Endothelial cell of umbilical vein (primary cell): ENCODE data around the gene F5. TPM values are rescaled to one million over a fixed set of nuclear protein-coding genes. Genes with fewer than 3 reads are reported as not detected.

Experiments used
- BruUV-seq: library from RNA; stranded (reverse); fragments of 400-500 nt; replicated peaks from 2 replicates; lab custom pipeline; 2021; lab: Mats Ljungman, UMichigan
- CTCF ChIA-PET: fragments of 300-600, 350-600 bp; sonication (Branson Sonifier 250); formaldehyde crosslinking; loops from one replicate; lab custom pipeline; 2021; ENCODE audit warnings: antibody characterized with exemption, inconsistent platforms; lab: Charles Lee
- POLR2A ChIA-PET: fragments of 300-600, 350-600 bp; sonication (Branson Sonifier 250); formaldehyde crosslinking; loops from one replicate; lab custom pipeline; 2021; ENCODE audit warnings: antibody characterized with exemption, inconsistent platforms; lab: Charles Lee
- DNase-seq: peaks from one replicate; pipeline ENCODE4 v3.0.0-alpha.2; 2011; ENCODE audit warnings: low read depth, low spot score
- FAIRE-seq: peaks from 2 replicates; lab custom pipeline; 2011; peaks lifted over from hg19 to GRCh38; lab: Jason Lieb, UNC
- H2AFZ ChIP-seq: 2 replicates; pipeline ENCODE4 v1.6.0; 2012; ENCODE audit warnings: low read depth, low read length, control low read depth, inconsistent platforms
- H3K27ac ChIP-seq: 2 replicates; pipeline ENCODE4 v1.5.1; 2011; ENCODE audit warnings: low read depth, mild to moderate bottlenecking, control low read depth, low read length, moderate library complexity; ENCODE audit not compliant: insufficient read depth
- H3K27me3 ChIP-seq, 2 experiments: 2 replicates each; pipeline versions ENCODE4 v1.6.0 to v1.6.1; 2011; ENCODE audit warnings: low read length in 2 of 2, mixed read lengths in 1 of 2; ENCODE audit not compliant: control insufficient read depth in 2 of 2, insufficient read depth in 2 of 2
- H3K36me3 ChIP-seq, 2 experiments: 2 replicates in 1 of 2; 3 replicates in 1 of 2; pipeline ENCODE4 v1.5.1; 2011; ENCODE audit warnings: low read length in 2 of 2, mild to moderate bottlenecking in 1 of 2, moderate library complexity in 1 of 2; ENCODE audit not compliant: control insufficient read depth in 2 of 2, insufficient read depth in 2 of 2; ENCODE audit errors: extremely low read depth in 1 of 2
- H3K4me1 ChIP-seq: 3 replicates; pipeline ENCODE4 v1.5.1; 2011; ENCODE audit warnings: mild to moderate bottlenecking, low read length; ENCODE audit not compliant: control insufficient read depth, insufficient read depth; ENCODE audit errors: extremely low read depth
- H3K4me2 ChIP-seq: 2 replicates; pipeline ENCODE4 v1.6.1; 2011; ENCODE audit warnings: low read length, control low read depth, mixed read lengths; ENCODE audit not compliant: insufficient read depth
- H3K4me3 ChIP-seq, 3 experiments: fragments of 200-600 bp in 1 of 3; sonication (generic), shearing (Covaris generic) in 1 of 3; replicated peaks in 1 of 3; 2 replicates each; pipeline ENCODE4 v1.5.1; 2011 to 2016; ENCODE audit warnings: control low read depth in 3 of 3, low read length in 3 of 3, mild to moderate bottlenecking in 2 of 3, inconsistent platforms in 1 of 3, low read depth in 1 of 3, moderate library complexity in 1 of 3; ENCODE audit not compliant: insufficient read depth in 1 of 3
- H3K79me2 ChIP-seq: 2 replicates; pipeline ENCODE4 v1.6.0; 2012; ENCODE audit warnings: low read length, inconsistent platforms; ENCODE audit not compliant: control insufficient read depth, insufficient read depth
- H3K9ac ChIP-seq: replicated peaks from 2 replicates; pipeline ENCODE3; 2011; ENCODE audit warnings: low read length, control low read depth; ENCODE audit not compliant: insufficient read depth; ENCODE audit errors: extremely low read depth
- H3K9me1 ChIP-seq: replicated peaks from 3 replicates; pipeline ENCODE4 v1.6.0; 2011; ENCODE audit warnings: mild to moderate bottlenecking, low read length; ENCODE audit not compliant: control insufficient read depth, insufficient read depth; ENCODE audit errors: extremely low read depth
- H3K9me3 ChIP-seq: replicated peaks from 2 replicates; pipeline ENCODE4 v1.5.1; 2012; ENCODE audit warnings: low read length, inconsistent platforms; ENCODE audit not compliant: control insufficient read depth, insufficient read depth
- H4K20me1 ChIP-seq: replicated peaks from 2 replicates; pipeline ENCODE3; 2011; ENCODE audit warnings: mild to moderate bottlenecking, low read length; ENCODE audit not compliant: control insufficient read depth, insufficient read depth; ENCODE audit errors: extremely low read depth
- EZH2 ChIP-seq: IDR thresholded peaks from 2 replicates; pipeline ENCODE4 v1.6.1; 2012; ENCODE audit warnings: borderline replicate concordance, low read depth, mild to moderate bottlenecking, moderate library complexity, low read length, inconsistent platforms; ENCODE audit not compliant: severe bottlenecking
- FOS ChIP-seq: IDR thresholded peaks from 2 replicates; pipeline ENCODE4 v1.6.1; 2011; ENCODE audit warnings: mild to moderate bottlenecking, low read length, moderate library complexity, borderline replicate concordance; ENCODE audit not compliant: insufficient read depth
- GATA2 ChIP-seq: IDR thresholded peaks from 2 replicates; pipeline ENCODE4 v1.7.0; 2011; ENCODE audit warnings: low read depth, mild to moderate bottlenecking, moderate library complexity, mixed read lengths, low read length; ENCODE audit not compliant: insufficient read length, insufficient read depth
- JUN ChIP-seq: IDR thresholded peaks from 2 replicates; pipeline ENCODE4 v1.6.1; 2011; ENCODE audit warnings: borderline replicate concordance, low read depth; ENCODE audit not compliant: insufficient read length, insufficient read depth
- MYC ChIP-seq: IDR thresholded peaks from one replicate; pipeline ENCODE4 v1.6.1; 2011; ENCODE audit warnings: mild to moderate bottlenecking, low read depth, low read length
- POLR2A ChIP-seq: IDR thresholded peaks from 2 replicates; pipeline ENCODE4 v1.6.1; 2012; ENCODE audit warnings: low read depth, mild to moderate bottlenecking, control low read depth, low read length
- POLR2AphosphoS5 ChIP-seq: IDR thresholded peaks from 2 replicates; pipeline ENCODE4 v1.6.1; 2012; ENCODE audit warnings: low read depth, mild to moderate bottlenecking, control low read depth, low read length, moderate library complexity; ENCODE audit not compliant: insufficient read depth
- dilution Hi-C: fragments of 300-500 bp; cut with MboI; formaldehyde crosslinking; loops from one replicate; pipeline ENCODE4 v1.15.0; 2019; ENCODE audit warnings: low sequenced_read_pairs; ENCODE audit not compliant: extremely low pct_ligation_motif_present
- intact Hi-C: fragments of 100-400 bp; cut with micrococcal nuclease; formaldehyde crosslinking; loops from one replicate; pipeline ENCODE4 v1.10.0; 2022
- polyA plus RNA-seq, 4 experiments: library from polyadenylated mRNA; depleted of rRNA in 3 of 4; stranded (reverse) in 3 of 4; unstranded in 1 of 4; fragments of >200 nt; gene quantifications; 2 replicates each; pipeline versions ENCODE4 v1.2.1 to v1.2.3, GENCODE V29; 2011 to 2012; ENCODE audit warnings: missing spikeins in 1 of 4
- total RNA-seq: library from RNA; stranded (reverse); gene quantifications from 2 replicates; pipeline ENCODE4 v1.2.3, GENCODE V29; 2021
- TF ChIP-seq, protein P1 (sequence below), 2 donors: IDR thresholded peaks; 1 replicate in 1 of 2; 2 replicates in 1 of 2; pipeline ENCODE4 v1.5.1; 2011; ENCODE audit warnings: low read length in 2 of 2, mild to moderate bottlenecking in 2 of 2, moderate library complexity in 2 of 2, control low read depth in 1 of 2, inconsistent platforms in 1 of 2, low read depth in 1 of 2; ENCODE audit not compliant: insufficient read depth in 1 of 2; ENCODE audit errors: extremely low read depth in 1 of 2
- TF ChIP-seq, protein P2 (sequence below): IDR thresholded peaks from 2 replicates; pipeline ENCODE4 v1.6.1; 2011; ENCODE audit not compliant: insufficient read depth, insufficient read length

F5 gene
- total and polyA plus RNA-seq, 2 donors (not counting 3 experiments of a cell fraction or from before 2014, with no cell fraction given) = not detected

DNA sequence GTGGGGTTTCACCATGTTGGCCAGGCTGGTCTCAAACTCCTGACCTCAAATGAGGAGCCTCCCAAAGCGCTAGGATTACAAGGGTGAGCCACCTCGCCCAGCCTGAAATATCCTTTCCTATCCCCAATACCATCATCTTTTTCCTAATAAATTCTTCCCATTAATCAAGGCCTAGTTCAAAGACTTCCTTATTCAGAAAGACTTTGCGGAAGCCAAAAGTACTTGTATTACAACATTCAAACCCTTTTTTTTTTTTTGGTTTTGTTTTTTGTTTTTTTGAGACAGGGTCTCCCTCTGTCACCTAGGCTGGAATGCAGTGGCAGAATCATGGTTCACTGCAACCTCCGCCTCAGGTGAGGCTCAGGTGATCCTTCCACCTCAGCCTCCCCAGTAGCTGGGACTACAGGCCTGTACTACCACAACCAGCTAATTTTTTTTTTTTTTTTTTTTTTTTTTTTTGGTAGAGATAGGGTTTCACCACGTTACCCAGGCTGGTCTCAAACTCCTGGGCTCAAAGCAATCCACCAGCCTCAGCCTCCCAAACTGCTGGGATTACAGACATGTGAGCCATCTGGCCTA, 108.1 kb downstream of the F5 start:
- no peak overlapping the region for H3K4me3 ChIP-seq
- H3K4me1 ChIP-seq = no peaks in the 10 kb centered on the region
- TF ChIP-seq, protein P1, sequence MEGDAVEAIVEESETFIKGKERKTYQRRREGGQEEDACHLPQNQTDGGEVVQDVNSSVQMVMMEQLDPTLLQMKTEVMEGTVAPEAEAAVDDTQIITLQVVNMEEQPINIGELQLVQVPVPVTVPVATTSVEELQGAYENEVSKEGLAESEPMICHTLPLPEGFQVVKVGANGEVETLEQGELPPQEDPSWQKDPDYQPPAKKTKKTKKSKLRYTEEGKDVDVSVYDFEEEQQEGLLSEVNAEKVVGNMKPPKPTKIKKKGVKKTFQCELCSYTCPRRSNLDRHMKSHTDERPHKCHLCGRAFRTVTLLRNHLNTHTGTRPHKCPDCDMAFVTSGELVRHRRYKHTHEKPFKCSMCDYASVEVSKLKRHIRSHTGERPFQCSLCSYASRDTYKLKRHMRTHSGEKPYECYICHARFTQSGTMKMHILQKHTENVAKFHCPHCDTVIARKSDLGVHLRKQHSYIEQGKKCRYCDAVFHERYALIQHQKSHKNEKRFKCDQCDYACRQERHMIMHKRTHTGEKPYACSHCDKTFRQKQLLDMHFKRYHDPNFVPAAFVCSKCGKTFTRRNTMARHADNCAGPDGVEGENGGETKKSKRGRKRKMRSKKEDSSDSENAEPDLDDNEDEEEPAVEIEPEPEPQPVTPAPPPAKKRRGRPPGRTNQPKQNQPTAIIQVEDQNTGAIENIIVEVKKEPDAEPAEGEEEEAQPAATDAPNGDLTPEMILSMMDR (IDR thresholded peaks at IDR 0.05; ENCODE audit: extremely low read depth in 1 of 2, insufficient read depth in 1 of 2, low read depth in 1 of 2, low read length in 2 of 2) = no peak
- TF ChIP-seq JUN (no peak), GATA2 (no peak), MYC (no peak), FOS (no peak), POLR2AphosphoS5 (no peak), POLR2A (no peak), EZH2 (no peak)
- TF ChIP-seq, protein P2, sequence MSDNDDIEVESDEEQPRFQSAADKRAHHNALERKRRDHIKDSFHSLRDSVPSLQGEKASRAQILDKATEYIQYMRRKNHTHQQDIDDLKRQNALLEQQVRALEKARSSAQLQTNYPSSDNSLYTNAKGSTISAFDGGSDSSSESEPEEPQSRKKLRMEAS = no peak
- no peaks in the 10 kb centered on the region for H3K9me3 ChIP-seq
- ChIA-PET CTCF (no interaction called here), POLR2A (interaction anchor here (0.7 kb wide), 1 partner anchor 869 kb away, joined by 6 read pairs; no protein-coding TSS in a partner anchor)
- no peaks in the 10 kb centered on the region for H4K20me1 ChIP-seq
- no peaks in the 10 kb centered on the region for H3K27me3 ChIP-seq
- no peak overlapping the region for H3K4me2 ChIP-seq
- H3K36me3 ChIP-seq = no peaks in the 10 kb centered on the region
- H2AFZ ChIP-seq = no peak overlapping the region
- H3K9ac ChIP-seq = no peak overlapping the region
- H3K79me2 ChIP-seq = peaks cover 33% of the 10 kb centered on the region
- dilution Hi-C loops = no loop called here
- DNase-seq (no peak), FAIRE-seq (no peak)
- H3K27ac ChIP-seq = no peak overlapping the region
- H3K9me1 ChIP-seq = no peaks in the 10 kb centered on the region
- intact Hi-C loops = no loop called here
- BruUV-seq = no TSS peak
